CD4-positive, alpha-beta T cell (primary cell): ENCODE data around the gene AUTS2. TPM values are rescaled to one million over a fixed set of nuclear protein-coding genes. Genes with fewer than 3 reads are reported as not detected.

ENCODE experiments used
- ATAC-seq: fragments of 200-7000 bp; cut with Tn5 transposase; one replicate; pipeline ENCODE4 v1.10.0; 2022; ENCODE audit warnings: mild to moderate bottlenecking; ENCODE audit not compliant: poor library complexity
- CTCF ChIA-PET: fragments of 350-600 bp; sonication (Branson Sonifier 250); formaldehyde crosslinking; loops from one replicate; lab custom pipeline; 2021; ENCODE audit warnings: antibody characterized with exemption, inconsistent platforms; lab: Charles Lee
- POLR2A ChIA-PET: fragments of 350-600 bp; sonication (Branson Sonifier 250); formaldehyde crosslinking; loops from one replicate; lab custom pipeline; 2021; ENCODE audit warnings: antibody characterized with exemption, inconsistent platforms; lab: Charles Lee
- DNase-seq, 14 experiments: peaks; one replicate each; pipeline ENCODE4 v3.0.0-alpha.2; 2013 to 2020; ENCODE audit warnings: mixed read lengths in 2 of 14
- H3K27ac ChIP-seq, 2 donors: one replicate each; pipeline versions ENCODE4 v1.5.1 to v1.7.0; 2013; ENCODE audit warnings: low read length in 2 of 2, low read depth in 1 of 2, mild to moderate bottlenecking in 1 of 2
- H3K27me3 ChIP-seq, 2 experiments: 1 replicate in 1 of 2; 2 replicates in 1 of 2; pipeline versions ENCODE4 v1.6.1 to v1.7.0; 2013; ENCODE audit warnings: low read length in 2 of 2, control low read depth in 1 of 2, mild to moderate bottlenecking in 1 of 2, moderate library complexity in 1 of 2; ENCODE audit not compliant: insufficient read depth in 2 of 2, control insufficient read depth in 1 of 2
- H3K36me3 ChIP-seq: one replicate; pipeline ENCODE4 v1.6.1; 2013; ENCODE audit warnings: low read length, control low read depth; ENCODE audit not compliant: insufficient read depth
- H3K4me1 ChIP-seq: one replicate; pipeline ENCODE4 v1.6.1; 2013; ENCODE audit warnings: low read length, control low read depth; ENCODE audit not compliant: insufficient read depth
- H3K4me3 ChIP-seq: one replicate; pipeline ENCODE4 v1.5.1; 2013; ENCODE audit warnings: mild to moderate bottlenecking, low read length, moderate library complexity
- H3K9me3 ChIP-seq, 2 experiments: 1 replicate in 1 of 2; 2 replicates in 1 of 2; pipeline versions ENCODE4 v1.6.1 to v1.7.0; 2013; ENCODE audit warnings: low read length in 2 of 2, mild to moderate bottlenecking in 2 of 2, control low read depth in 1 of 2, moderate library complexity in 1 of 2; ENCODE audit not compliant: control insufficient read depth in 1 of 2, insufficient read depth in 1 of 2
- H3K27ac Mint-ChIP-seq: one replicate; pipeline ENCODE4 v1.8.0; 2020; ENCODE audit warnings: mixed read lengths
- H3K27me3 Mint-ChIP-seq: one replicate; pipeline ENCODE4 v1.8.0; 2021; ENCODE audit warnings: mixed read lengths
- H3K36me3 Mint-ChIP-seq: one replicate; pipeline ENCODE4 v1.8.0; 2021; ENCODE audit warnings: low read depth, mixed read lengths
- H3K4me1 Mint-ChIP-seq: one replicate; pipeline ENCODE4 v1.8.0; 2021; ENCODE audit warnings: low read depth, mixed read lengths
- H3K4me3 Mint-ChIP-seq: one replicate; pipeline ENCODE4 v1.8.0; 2020; ENCODE audit warnings: mild to moderate bottlenecking, mixed read lengths
- H3K9me3 Mint-ChIP-seq: one replicate; pipeline ENCODE4 v1.8.0; 2020; ENCODE audit warnings: mixed read lengths
- intact Hi-C, 2 experiments: fragments of 100-400 bp; cut with DNase I in 1 of 2; cut with micrococcal nuclease in 1 of 2; formaldehyde crosslinking; loops; one replicate each; pipeline versions ENCODE4 v1.15.1 to v1.9.0; 2023 to 2025; cut with DNase I, micrococcal nuclease
- total RNA-seq, 174 experiments: library from RNA in 2 of 174; stranded (reverse) in 2 of 174; gene quantifications; one replicate each; pipeline ENCODE4 v1.2.3 and lab custom pipeline; 2021 to 2026
- TF ChIP-seq, protein P1 (sequence below): fragments of 200-600 bp; IDR thresholded peaks from one replicate; pipeline ENCODE4 v1.8.0; 2022; ENCODE audit warnings: antibody characterized with exemption, mild to moderate bottlenecking

AUTS2 gene
- total RNA-seq, 2 experiments from 2014 or later, result 43.6 to 47.6 TPM

DNA sequence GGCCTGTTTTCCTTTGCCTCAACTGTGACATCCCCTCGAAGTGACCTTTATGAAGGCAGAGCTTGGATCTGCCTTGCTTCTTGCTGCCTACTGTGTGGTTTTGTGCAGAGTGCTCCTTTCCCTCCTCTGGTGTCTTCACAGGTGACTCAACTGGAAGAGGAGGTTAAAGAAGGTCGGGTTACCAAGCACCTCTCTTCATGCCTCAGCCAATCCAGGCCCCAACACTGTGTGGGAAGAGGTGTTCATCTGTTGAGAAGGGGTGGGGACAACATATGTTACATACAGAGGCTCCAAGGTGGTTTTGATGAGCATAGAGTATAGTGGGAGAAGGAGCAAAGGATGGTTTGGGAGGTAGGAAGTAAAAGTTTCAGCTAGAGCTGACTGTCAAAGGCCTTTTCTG, 155.7 kb downstream of the AUTS2 start:
- POLR2A ChIA-PET, result no interaction called here
- Histone ChIP-seq H3K27me3 (no peaks in the 10 kb centered on the region), H3K4me1 (no peaks in the 10 kb centered on the region), H3K9me3 (no peaks in the 10 kb centered on the region), H3K36me3 (no peaks in the 10 kb centered on the region), H3K4me3 (no peak overlapping the region), H3K27ac (no peak overlapping the region)
- ATAC-seq (no peak), DNase-seq (no peak)
- no peak overlapping the region for H3K27ac Mint-ChIP-seq
- intact Hi-C loops, result no loop called here
- no peaks in the 10 kb centered on the region for H3K36me3 Mint-ChIP-seq
- no peak overlapping the region for H3K4me3 Mint-ChIP-seq
- no peaks in the 10 kb centered on the region for H3K4me1 Mint-ChIP-seq
- no peaks in the 10 kb centered on the region for H3K27me3 Mint-ChIP-seq
- TF ChIP-seq, protein P1, sequence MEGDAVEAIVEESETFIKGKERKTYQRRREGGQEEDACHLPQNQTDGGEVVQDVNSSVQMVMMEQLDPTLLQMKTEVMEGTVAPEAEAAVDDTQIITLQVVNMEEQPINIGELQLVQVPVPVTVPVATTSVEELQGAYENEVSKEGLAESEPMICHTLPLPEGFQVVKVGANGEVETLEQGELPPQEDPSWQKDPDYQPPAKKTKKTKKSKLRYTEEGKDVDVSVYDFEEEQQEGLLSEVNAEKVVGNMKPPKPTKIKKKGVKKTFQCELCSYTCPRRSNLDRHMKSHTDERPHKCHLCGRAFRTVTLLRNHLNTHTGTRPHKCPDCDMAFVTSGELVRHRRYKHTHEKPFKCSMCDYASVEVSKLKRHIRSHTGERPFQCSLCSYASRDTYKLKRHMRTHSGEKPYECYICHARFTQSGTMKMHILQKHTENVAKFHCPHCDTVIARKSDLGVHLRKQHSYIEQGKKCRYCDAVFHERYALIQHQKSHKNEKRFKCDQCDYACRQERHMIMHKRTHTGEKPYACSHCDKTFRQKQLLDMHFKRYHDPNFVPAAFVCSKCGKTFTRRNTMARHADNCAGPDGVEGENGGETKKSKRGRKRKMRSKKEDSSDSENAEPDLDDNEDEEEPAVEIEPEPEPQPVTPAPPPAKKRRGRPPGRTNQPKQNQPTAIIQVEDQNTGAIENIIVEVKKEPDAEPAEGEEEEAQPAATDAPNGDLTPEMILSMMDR, result no peak
- CTCF ChIA-PET, result no interaction called here
- H3K9me3 Mint-ChIP-seq, result no peaks in the 10 kb centered on the region

GRCh38 chr7:69754476-69754875, 156.2 kb downstream of the AUTS2 start:
- TF ChIP-seq, protein P1, result no peak
- H3K36me3 Mint-ChIP-seq, result no peaks in the 10 kb centered on the region
- ATAC-seq (no peak), DNase-seq (no peak)
- Histone ChIP-seq H3K4me1 (no peaks in the 10 kb centered on the region), H3K4me3 (no peak overlapping the region), H3K27ac (no peak overlapping the region), H3K9me3 (no peaks in the 10 kb centered on the region), H3K27me3 (no peaks in the 10 kb centered on the region), H3K36me3 (no peaks in the 10 kb centered on the region)
- ChIA-PET POLR2A (no interaction called here), CTCF (no interaction called here)
- H3K27ac Mint-ChIP-seq, result no peak overlapping the region
- H3K4me1 Mint-ChIP-seq, result no peaks in the 10 kb centered on the region
- H3K27me3 Mint-ChIP-seq, result no peaks in the 10 kb centered on the region
- no peak overlapping the region for H3K4me3 Mint-ChIP-seq
- intact Hi-C loops, result no loop called here
- H3K9me3 Mint-ChIP-seq, result no peaks in the 10 kb centered on the region

GRCh38 chr7:69756235-69756634, 158.0 kb downstream of the AUTS2 start:
- no peaks in the 10 kb centered on the region for H3K4me1 ChIP-seq
- no peaks in the 10 kb centered on the region for H3K36me3 Mint-ChIP-seq
- H3K36me3 ChIP-seq, result no peaks in the 10 kb centered on the region
- TF ChIP-seq, protein P1, result no peak
- H3K27ac Mint-ChIP-seq, result no peak overlapping the region
- DNase-seq (no peak), ATAC-seq (no peak)
- intact Hi-C loops, result no loop called here
- H3K9me3 ChIP-seq, result no peaks in the 10 kb centered on the region
- no peaks in the 10 kb centered on the region for H3K4me1 Mint-ChIP-seq
- no peaks in the 10 kb centered on the region for H3K27me3 Mint-ChIP-seq
- H3K4me3 Mint-ChIP-seq, result no peak overlapping the region
- no peaks in the 10 kb centered on the region for H3K27me3 ChIP-seq
- CTCF ChIA-PET, result no interaction called here
- H3K9me3 Mint-ChIP-seq, result no peaks in the 10 kb centered on the region
- no peak overlapping the region for H3K27ac ChIP-seq
- no peak overlapping the region for H3K4me3 ChIP-seq
- POLR2A ChIA-PET, result no interaction called here
